ENCODE measurements around the gene DPRX.

DPRX gene

GRCh38 chr19:53647350-53647749 is 15.6 kb downstream of the DPRX start:
- H3K9me3 ChIP-seq (ENCODE audit: control insufficient read depth, insufficient read depth, low read length) = peaks cover 19% of the 10 kb centered on the region
- H3K4me3 ChIP-seq (ENCODE audit: low read depth, low read length) = no peak overlapping the region
- no peak overlapping the region for H3K9ac ChIP-seq (ENCODE audit: low read depth, low read length)
- no peaks in the 10 kb centered on the region for H3K36me3 ChIP-seq (ENCODE audit: control insufficient read depth, insufficient read depth, low read length)
- peaks cover 19% of the 10 kb centered on the region for H3K4me1 ChIP-seq (ENCODE audit: control insufficient read depth, insufficient read depth, low read length)
- H3K27ac ChIP-seq (ENCODE audit: low read depth, low read length) = no peak overlapping the region
- no peaks in the 10 kb centered on the region for H3K27me3 ChIP-seq (ENCODE audit: control insufficient read depth, insufficient read depth, low read length)

- H3K9me3 ChIP-seq (ENCODE audit: control insufficient read depth, insufficient read depth, low read length) = peaks cover 20% of the 10 kb centered on the region
- H3K27ac ChIP-seq (ENCODE audit: low read depth, low read length) = no peak overlapping the region
- H3K4me1 ChIP-seq (ENCODE audit: control insufficient read depth, insufficient read depth, low read length) = peaks cover 15% of the 10 kb centered on the region
- H3K9ac ChIP-seq (ENCODE audit: low read depth, low read length) = no peak overlapping the region
- H3K36me3 ChIP-seq (ENCODE audit: control insufficient read depth, insufficient read depth, low read length) = no peaks in the 10 kb centered on the region
- no peak overlapping the region for H3K4me3 ChIP-seq (ENCODE audit: low read depth, low read length)
- no peaks in the 10 kb centered on the region for H3K27me3 ChIP-seq (ENCODE audit: control insufficient read depth, insufficient read depth, low read length)
Measured at GRCh38 chr19:53647792-53648191, 16.0 kb downstream of the DPRX start.

GRCh38 chr19:53649746-53650593 is 18.2 kb downstream of the DPRX start:
- no peaks in the 10 kb centered on the region for H3K36me3 ChIP-seq (ENCODE audit: control insufficient read depth, insufficient read depth, low read length)
- no peaks in the 10 kb centered on the region for H3K4me1 ChIP-seq (ENCODE audit: control insufficient read depth, insufficient read depth, low read length)
- 0 out of 2 replicates have a peak overlapping the region, but pooled peaks have one; percentile 8 for H3K4me3 ChIP-seq (ENCODE audit: low read depth, low read length)
- H3K9me3 ChIP-seq (ENCODE audit: control insufficient read depth, insufficient read depth, low read length) = peaks cover 37% of the 10 kb centered on the region
- no peak overlapping the region for H3K9ac ChIP-seq (ENCODE audit: low read depth, low read length)
- no peaks in the 10 kb centered on the region for H3K27me3 ChIP-seq (ENCODE audit: control insufficient read depth, insufficient read depth, low read length)
- no peak overlapping the region for H3K27ac ChIP-seq (ENCODE audit: low read depth, low read length)

GRCh38 chr19:53652476-53652875 is 20.7 kb downstream of the DPRX start:
- Histone ChIP-seq H3K9me3 (ENCODE audit: control insufficient read depth, insufficient read depth, low read length) (peaks cover 51% of the 10 kb centered on the region), H3K4me1 (ENCODE audit: control insufficient read depth, insufficient read depth, low read length) (no peaks in the 10 kb centered on the region), H3K27ac (ENCODE audit: low read depth, low read length) (no peak overlapping the region), H3K4me3 (ENCODE audit: low read depth, low read length) (no peak overlapping the region), H3K9ac (ENCODE audit: low read depth, low read length) (no peak overlapping the region), H3K36me3 (ENCODE audit: control insufficient read depth, insufficient read depth, low read length) (no peaks in the 10 kb centered on the region), H3K27me3 (ENCODE audit: control insufficient read depth, insufficient read depth, low read length) (no peaks in the 10 kb centered on the region)

- H3K27ac ChIP-seq (ENCODE audit: low read depth, low read length) = no peak overlapping the region
- H3K4me3 ChIP-seq (ENCODE audit: low read depth, low read length) = no peak overlapping the region
- no peak overlapping the region for H3K9ac ChIP-seq (ENCODE audit: low read depth, low read length)
- H3K36me3 ChIP-seq (ENCODE audit: control insufficient read depth, insufficient read depth, low read length) = no peaks in the 10 kb centered on the region
- peaks cover 5% of the 10 kb centered on the region for H3K4me1 ChIP-seq (ENCODE audit: control insufficient read depth, insufficient read depth, low read length)
- peaks cover 39% of the 10 kb centered on the region for H3K9me3 ChIP-seq (ENCODE audit: control insufficient read depth, insufficient read depth, low read length)
- H3K27me3 ChIP-seq (ENCODE audit: control insufficient read depth, insufficient read depth, low read length) = no peaks in the 10 kb centered on the region
Measured at GRCh38 chr19:53655042-53655665, 23.4 kb downstream of the DPRX start.

GRCh38 chr19:53657330-53657729 is 25.5 kb downstream of the DPRX start:
- peaks cover 22% of the 10 kb centered on the region for H3K4me1 ChIP-seq (ENCODE audit: control insufficient read depth, insufficient read depth, low read length)
- no peak overlapping the region for H3K9ac ChIP-seq (ENCODE audit: low read depth, low read length)
- no peaks in the 10 kb centered on the region for H3K36me3 ChIP-seq (ENCODE audit: control insufficient read depth, insufficient read depth, low read length)
- H3K9me3 ChIP-seq (ENCODE audit: control insufficient read depth, insufficient read depth, low read length) = peaks cover 33% of the 10 kb centered on the region
- H3K27ac ChIP-seq (ENCODE audit: low read depth, low read length) = no peak overlapping the region
- H3K4me3 ChIP-seq (ENCODE audit: low read depth, low read length) = no peak overlapping the region
- H3K27me3 ChIP-seq (ENCODE audit: control insufficient read depth, insufficient read depth, low read length) = no peaks in the 10 kb centered on the region

GRCh38 chr19:53657778-53658177 is 26.0 kb downstream of the DPRX start:
- no peak overlapping the region for H3K27ac ChIP-seq (ENCODE audit: low read depth, low read length)
- H3K27me3 ChIP-seq (ENCODE audit: control insufficient read depth, insufficient read depth, low read length) = no peaks in the 10 kb centered on the region
- H3K36me3 ChIP-seq (ENCODE audit: control insufficient read depth, insufficient read depth, low read length) = no peaks in the 10 kb centered on the region
- H3K9ac ChIP-seq (ENCODE audit: low read depth, low read length) = no peak overlapping the region
- no peak overlapping the region for H3K4me3 ChIP-seq (ENCODE audit: low read depth, low read length)
- peaks cover 32% of the 10 kb centered on the region for H3K9me3 ChIP-seq (ENCODE audit: control insufficient read depth, insufficient read depth, low read length)
- peaks cover 23% of the 10 kb centered on the region for H3K4me1 ChIP-seq (ENCODE audit: control insufficient read depth, insufficient read depth, low read length)

GRCh38 chr19:53659292-53659691 is 27.5 kb downstream of the DPRX start:
- Histone ChIP-seq H3K36me3 (ENCODE audit: control insufficient read depth, insufficient read depth, low read length) (no peaks in the 10 kb centered on the region), H3K4me1 (ENCODE audit: control insufficient read depth, insufficient read depth, low read length) (peaks cover 23% of the 10 kb centered on the region), H3K27me3 (ENCODE audit: control insufficient read depth, insufficient read depth, low read length) (no peaks in the 10 kb centered on the region), H3K27ac (ENCODE audit: low read depth, low read length) (no peak overlapping the region), H3K9me3 (ENCODE audit: control insufficient read depth, insufficient read depth, low read length) (peaks cover 21% of the 10 kb centered on the region), H3K9ac (ENCODE audit: low read depth, low read length) (no peak overlapping the region), H3K4me3 (ENCODE audit: low read depth, low read length) (no peak overlapping the region)

- peak overlapping the region; percentile 14; the same call in 1 of the 2 replicates for H3K4me3 ChIP-seq (ENCODE audit: low read depth, low read length)
- H3K27ac ChIP-seq (ENCODE audit: low read depth, low read length) = peak overlapping the region; percentile 97
- H3K9me3 ChIP-seq (ENCODE audit: control insufficient read depth, insufficient read depth, low read length) = peaks cover 8% of the 10 kb centered on the region
- H3K36me3 ChIP-seq (ENCODE audit: control insufficient read depth, insufficient read depth, low read length) = no peaks in the 10 kb centered on the region
- H3K4me1 ChIP-seq (ENCODE audit: control insufficient read depth, insufficient read depth, low read length) = peaks cover 23% of the 10 kb centered on the region
- no peaks in the 10 kb centered on the region for H3K27me3 ChIP-seq (ENCODE audit: control insufficient read depth, insufficient read depth, low read length)
- peak overlapping the region; percentile 30 for H3K9ac ChIP-seq (ENCODE audit: low read depth, low read length)
Measured at GRCh38 chr19:53660584-53660983, 28.8 kb downstream of the DPRX start.

GRCh38 chr19:53662209-53662608 is 30.4 kb downstream of the DPRX start:
- peak overlapping the region; percentile 76 for H3K27ac ChIP-seq (ENCODE audit: low read depth, low read length)
- H3K27me3 ChIP-seq (ENCODE audit: control insufficient read depth, insufficient read depth, low read length) = no peaks in the 10 kb centered on the region
- H3K4me1 ChIP-seq (ENCODE audit: control insufficient read depth, insufficient read depth, low read length) = peaks cover 27% of the 10 kb centered on the region
- peak overlapping the region; percentile 3; the same call in 1 of the 2 replicates for H3K9ac ChIP-seq (ENCODE audit: low read depth, low read length)
- no peaks in the 10 kb centered on the region for H3K36me3 ChIP-seq (ENCODE audit: control insufficient read depth, insufficient read depth, low read length)
- no peak overlapping the region for H3K4me3 ChIP-seq (ENCODE audit: low read depth, low read length)
- H3K9me3 ChIP-seq (ENCODE audit: control insufficient read depth, insufficient read depth, low read length) = no peaks in the 10 kb centered on the region

- no peaks in the 10 kb centered on the region for H3K27me3 ChIP-seq (ENCODE audit: control insufficient read depth, insufficient read depth, low read length)
- no peak overlapping the region for H3K9ac ChIP-seq (ENCODE audit: low read depth, low read length)
- H3K9me3 ChIP-seq (ENCODE audit: control insufficient read depth, insufficient read depth, low read length) = no peaks in the 10 kb centered on the region
Measured at GRCh38 chr19:53664152-53664551, 32.4 kb downstream of the DPRX start.

More at GRCh38 chr19:53664152-53664551, 32.4 kb downstream of the DPRX start:
- Histone ChIP-seq H3K27ac (ENCODE audit: low read depth, low read length) (no peak overlapping the region), H3K4me3 (ENCODE audit: low read depth, low read length) (no peak overlapping the region), H3K4me1 (ENCODE audit: control insufficient read depth, insufficient read depth, low read length) (peaks cover 27% of the 10 kb centered on the region), H3K36me3 (ENCODE audit: control insufficient read depth, insufficient read depth, low read length) (no peaks in the 10 kb centered on the region)

Measured in HUES48 (cell line).